Activated CD4-positive, alpha-beta memory T cell treated with anti-CD3 and anti-CD28 coated beads for 36 hours (primary cell): ENCODE measurements around the gene RNF10. TPM values are rescaled to one million over a fixed set of nuclear protein-coding genes. Genes with fewer than 3 reads are reported as not detected.
A peak's percentile ranks its signal among the peaks of the same experiment; 100 is the strongest.
"Not testable (repeated sequence)": the region's sequence is repeated elsewhere in the genome, so short reads cannot be mapped to it uniquely, and the experiment has no call there.

Source experiments
- CTCF ChIA-PET: fragments of 350-600 bp; sonication (Branson Sonifier 250); formaldehyde crosslinking; loops from one replicate; lab custom pipeline; 2021; ENCODE audit warnings: antibody characterized with exemption, inconsistent platforms; lab: Charles Lee
- POLR2A ChIA-PET: fragments of 350-600 bp; sonication (Branson Sonifier 250); formaldehyde crosslinking; loops from one replicate; lab custom pipeline; 2021; ENCODE audit warnings: antibody characterized with exemption; lab: Charles Lee
- DNase-seq: peaks from one replicate; pipeline ENCODE4 v3.0.0-alpha.2; 2020
- H3K27ac Mint-ChIP-seq: one replicate; pipeline ENCODE4 v1.8.0; 2021; ENCODE audit warnings: mixed read lengths
- H3K27me3 Mint-ChIP-seq: one replicate; pipeline ENCODE4 v1.8.0; 2021; ENCODE audit warnings: mixed read lengths
- H3K36me3 Mint-ChIP-seq: one replicate; pipeline ENCODE4 v1.8.0; 2021; ENCODE audit warnings: mixed read lengths
- H3K4me1 Mint-ChIP-seq: one replicate; pipeline ENCODE4 v1.8.0; 2021; ENCODE audit warnings: low read depth, mixed read lengths
- H3K4me3 Mint-ChIP-seq: one replicate; pipeline ENCODE4 v1.8.0; 2021; ENCODE audit warnings: mild to moderate bottlenecking, mixed read lengths
- H3K9me3 Mint-ChIP-seq: one replicate; pipeline ENCODE4 v1.8.0; 2021; ENCODE audit warnings: mixed read lengths
- intact Hi-C: fragments of 100-400 bp; cut with micrococcal nuclease; formaldehyde crosslinking; loops from one replicate; pipeline ENCODE4 v1.15.1; 2023
- total RNA-seq, 2 experiments: library from RNA; stranded (reverse); gene quantifications; one replicate each; pipeline ENCODE4 v1.2.3, GENCODE V29; 2021

Gene RNF10
- total RNA-seq: 100 to 1,000 TPM; 188 to 210 TPM

GRCh38 chr12:120534203-120534702, at the start of gene RNF10:
Gene RNF10 (plus strand): TSS chr12:120534356. CDS start chr12:120534812, 456 bp downstream.
- ChIA-PET POLR2A (interaction anchor here (1.0 to 1.3 kb wide), 2 partner anchors 38 to 243 kb away, joined by 3 to 5 read pairs; partner anchors contain the start of genes DYNLL1 and RNU4-2), CTCF (interaction anchor here (1.0 to 2.1 kb wide), 5 partner anchors 47 to 114 kb away, joined by 3 to 4 read pairs (median 4); partner anchors contain the start of genes POP5 and SRSF9)
- intact Hi-C loops: loop anchor here (1.0 to 2.0 kb wide), 4 partner anchors 37 to 153 kb away; partner anchors contain the start of genes COX6A1, DYNLL1, MLEC and POP5
- Mint-ChIP-seq H3K9me3 (no peaks in the 10 kb centered on the region), H3K27ac (peak within 1 kb of the TSS; percentile 96), H3K4me1 (peaks cover 43% of the 10 kb centered on the region), H3K4me3 (peak within 1 kb of the TSS; percentile 97), H3K27me3 (no peaks in the 10 kb centered on the region), H3K36me3 (peaks cover 23% of the 10 kb centered on the region)
- DNase-seq: peak; percentile 80

GRCh38 chr12:120485961-120486881, 47.9 kb upstream of the RNF10 start:
- Mint-ChIP-seq H3K27ac (no peak overlapping the region), H3K4me3 (no peak overlapping the region), H3K36me3 (no peaks in the 10 kb centered on the region), H3K9me3 (no peaks in the 10 kb centered on the region), H3K27me3 (no peaks in the 10 kb centered on the region), H3K4me1 (peaks cover 2% of the 10 kb centered on the region)
- POLR2A ChIA-PET: interaction anchor here (0.6 kb wide), 1 partner anchor 193 kb away, joined by 4 read pairs; the partner anchor contains the start of gene RNU4-1
- CTCF ChIA-PET: interaction anchor here (0.7 kb wide), 1 partner anchor 129 kb away, joined by 3 read pairs; no protein-coding TSS in a partner anchor
- DNase-seq: no peak
- intact Hi-C loops: no loop called here

- H3K9me3 Mint-ChIP-seq, H3K4me3 Mint-ChIP-seq, H3K27me3 Mint-ChIP-seq, H3K27ac Mint-ChIP-seq, CTCF ChIA-PET, H3K4me1 Mint-ChIP-seq, H3K36me3 Mint-ChIP-seq, DNase-seq, intact Hi-C loops, POLR2A ChIA-PET: not testable (repeated sequence)
Measured at GRCh38 chr12:120487552-120487951, 46.6 kb upstream of the RNF10 start.

GRCh38 chr12:120488057-120488640, 46.0 kb upstream of the RNF10 start:
- intact Hi-C loops: no loop called here

GRCh38 chr12:120489018-120489417, 45.1 kb upstream of the RNF10 start:
- Mint-ChIP-seq H3K27ac (no peak overlapping the region), H3K4me3 (no peak overlapping the region), H3K4me1 (no peaks in the 10 kb centered on the region), H3K36me3 (no peaks in the 10 kb centered on the region), H3K27me3 (no peaks in the 10 kb centered on the region), H3K9me3 (no peaks in the 10 kb centered on the region)
- CTCF ChIA-PET: interaction anchor here (0.9 to 1.0 kb wide), 2 partner anchors 23 to 35 kb away, joined by 3 read pairs; no protein-coding TSS in a partner anchor
- intact Hi-C loops: no loop called here
- no peak for DNase-seq
- POLR2A ChIA-PET: no interaction called here

More at GRCh38 chr12:120488057-120488640, 46.0 kb upstream of the RNF10 start:
- Mint-ChIP-seq H3K9me3 (no peaks in the 10 kb centered on the region), H3K4me1 (no peaks in the 10 kb centered on the region), H3K27me3 (no peaks in the 10 kb centered on the region), H3K36me3 (no peaks in the 10 kb centered on the region), H3K4me3 (no peak overlapping the region), H3K27ac (no peak overlapping the region)
- POLR2A ChIA-PET: no interaction called here
- no peak for DNase-seq
- CTCF ChIA-PET: interaction anchor here (0.9 kb wide), 1 partner anchor 34 kb away, joined by 3 read pairs; no protein-coding TSS in a partner anchor

- POLR2A ChIA-PET: no interaction called here
- intact Hi-C loops: no loop called here
- no peak overlapping the region for H3K27ac Mint-ChIP-seq
Measured at GRCh38 chr12:120490325-120490724, 43.8 kb upstream of the RNF10 start.

GRCh38 chr12:120490833-120491512, 43.2 kb upstream of the RNF10 start:
- Mint-ChIP-seq H3K9me3 (no peaks in the 10 kb centered on the region), H3K36me3 (no peaks in the 10 kb centered on the region), H3K27me3 (no peaks in the 10 kb centered on the region), H3K4me1 (peaks cover 8% of the 10 kb centered on the region), H3K27ac (no peak overlapping the region), H3K4me3 (no peak overlapping the region)
- DNase-seq: no peak
- CTCF ChIA-PET: interaction anchor here (1.4 to 1.7 kb wide), 2 partner anchors 24 to 27 kb away, joined by 3 to 5 read pairs; no protein-coding TSS in a partner anchor
- intact Hi-C loops: no loop called here
- POLR2A ChIA-PET: no interaction called here

More at GRCh38 chr12:120490325-120490724, 43.8 kb upstream of the RNF10 start:
- Mint-ChIP-seq H3K36me3 (no peaks in the 10 kb centered on the region), H3K9me3 (no peaks in the 10 kb centered on the region), H3K27me3 (no peaks in the 10 kb centered on the region), H3K4me1 (peaks cover 6% of the 10 kb centered on the region), H3K4me3 (no peak overlapping the region)
- DNase-seq: no peak
- CTCF ChIA-PET: interaction anchor here (1.4 to 1.7 kb wide), 2 partner anchors 24 to 27 kb away, joined by 3 to 5 read pairs; no protein-coding TSS in a partner anchor

GRCh38 chr12:120495186-120495730, 38.9 kb upstream of the RNF10 start:
- DNase-seq: no peak
- no peaks in the 10 kb centered on the region for H3K27me3 Mint-ChIP-seq
- intact Hi-C loops: loop anchor here (2.0 kb wide), 1 partner anchor 48 kb away; the partner anchor contains the start of genes GATC and TRIAP1
- H3K9me3 Mint-ChIP-seq: no peaks in the 10 kb centered on the region
- peak overlapping the region; percentile 65 for H3K27ac Mint-ChIP-seq
- H3K4me1 Mint-ChIP-seq: peaks cover 23% of the 10 kb centered on the region
- H3K36me3 Mint-ChIP-seq: peaks cover 20% of the 10 kb centered on the region
- H3K4me3 Mint-ChIP-seq: peak overlapping the region; percentile 86
- POLR2A ChIA-PET: interaction anchor here (0.8 to 2.3 kb wide), 5 partner anchors 20 to 215 kb away, joined by 3 to 13 read pairs (median 3); partner anchors contain the start of genes SRSF9 and UNC119B
- CTCF ChIA-PET: interaction anchor here (0.5 to 1.4 kb wide), 5 partner anchors 19 to 138 kb away, joined by 3 read pairs; partner anchors contain the start of gene POP5

GRCh38 chr12:120495731-120496412, 38.3 kb upstream of the RNF10 start, which contains the start of gene DYNLL1:
Gene DYNLL1 (plus strand): TSS chr12:120496113. CDS start chr12:120496422, 309 bp downstream.
- ChIA-PET POLR2A (interaction anchor here (0.5 to 2.3 kb wide), 8 partner anchors 20 to 215 kb away, joined by 3 to 13 read pairs (median 3); partner anchors contain the start of genes RNU4-2, SIRT4, SRSF9 and UNC119B), CTCF (interaction anchor here (0.5 to 1.6 kb wide), 9 partner anchors 20 to 83 kb away, joined by 3 to 11 read pairs (median 4); partner anchors contain the start of gene SRSF9)
- Mint-ChIP-seq H3K27ac (peak within 1 kb of the TSS; percentile 80), H3K36me3 (peaks cover 21% of the 10 kb centered on the region), H3K4me1 (peaks cover 23% of the 10 kb centered on the region), H3K4me3 (peak within 1 kb of the TSS; percentile 86), H3K9me3 (no peaks in the 10 kb centered on the region), H3K27me3 (no peaks in the 10 kb centered on the region)
- peak; percentile 98 for DNase-seq
- intact Hi-C loops: loop anchor here (1.0 to 2.0 kb wide), 5 partner anchors 27 to 244 kb away; partner anchors contain the start of genes COX6A1, GATC, RNF10 and SRSF9
